ENCODE data around the gene ZNF554.
A peak's percentile ranks its signal among the peaks of the same experiment; 100 is the strongest.

ZNF554 gene

DNA sequence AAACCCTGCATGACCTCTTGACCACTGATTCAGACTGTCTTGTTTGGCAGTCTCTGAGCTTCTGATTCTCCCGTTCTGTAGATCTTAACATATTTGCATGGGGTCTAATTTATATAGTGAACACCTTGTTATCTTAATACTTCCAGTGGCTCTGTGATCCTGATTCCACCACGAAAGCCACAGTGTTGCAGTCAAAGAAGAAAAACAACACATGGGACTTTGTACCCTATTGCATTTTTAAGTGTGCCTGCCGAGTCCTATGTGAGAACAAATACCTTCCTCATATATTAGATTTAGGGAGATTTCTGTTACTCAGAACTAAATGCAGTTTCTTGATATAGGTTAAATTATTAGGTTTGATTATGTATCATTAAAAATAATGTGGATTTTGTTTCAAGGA lies 35.2 kb downstream of the ZNF554 start:
- Histone ChIP-seq H3K27ac (no peak overlapping the region), H3K9me3 (peaks cover 11 to 100% (median 98%) of the 10 kb centered on the region in 3 donors), H3K27me3 (no peaks in the 10 kb centered on the region), H3K36me3 (peaks cover 77 to 96% (median 83%) of the 10 kb centered on the region in 3 donors), H3K4me1 (no peaks in the 10 kb centered on the region), H3K4me3 (no peak overlapping the region)
- TF ChIP-seq, protein P1, sequence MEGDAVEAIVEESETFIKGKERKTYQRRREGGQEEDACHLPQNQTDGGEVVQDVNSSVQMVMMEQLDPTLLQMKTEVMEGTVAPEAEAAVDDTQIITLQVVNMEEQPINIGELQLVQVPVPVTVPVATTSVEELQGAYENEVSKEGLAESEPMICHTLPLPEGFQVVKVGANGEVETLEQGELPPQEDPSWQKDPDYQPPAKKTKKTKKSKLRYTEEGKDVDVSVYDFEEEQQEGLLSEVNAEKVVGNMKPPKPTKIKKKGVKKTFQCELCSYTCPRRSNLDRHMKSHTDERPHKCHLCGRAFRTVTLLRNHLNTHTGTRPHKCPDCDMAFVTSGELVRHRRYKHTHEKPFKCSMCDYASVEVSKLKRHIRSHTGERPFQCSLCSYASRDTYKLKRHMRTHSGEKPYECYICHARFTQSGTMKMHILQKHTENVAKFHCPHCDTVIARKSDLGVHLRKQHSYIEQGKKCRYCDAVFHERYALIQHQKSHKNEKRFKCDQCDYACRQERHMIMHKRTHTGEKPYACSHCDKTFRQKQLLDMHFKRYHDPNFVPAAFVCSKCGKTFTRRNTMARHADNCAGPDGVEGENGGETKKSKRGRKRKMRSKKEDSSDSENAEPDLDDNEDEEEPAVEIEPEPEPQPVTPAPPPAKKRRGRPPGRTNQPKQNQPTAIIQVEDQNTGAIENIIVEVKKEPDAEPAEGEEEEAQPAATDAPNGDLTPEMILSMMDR (IDR thresholded peaks at IDR 0.05), result no peak
- DNase-seq, result no peak
- intact Hi-C loops (cut with DNase I; ENCODE audit: low total_unique reads), result no loop called here

DNA sequence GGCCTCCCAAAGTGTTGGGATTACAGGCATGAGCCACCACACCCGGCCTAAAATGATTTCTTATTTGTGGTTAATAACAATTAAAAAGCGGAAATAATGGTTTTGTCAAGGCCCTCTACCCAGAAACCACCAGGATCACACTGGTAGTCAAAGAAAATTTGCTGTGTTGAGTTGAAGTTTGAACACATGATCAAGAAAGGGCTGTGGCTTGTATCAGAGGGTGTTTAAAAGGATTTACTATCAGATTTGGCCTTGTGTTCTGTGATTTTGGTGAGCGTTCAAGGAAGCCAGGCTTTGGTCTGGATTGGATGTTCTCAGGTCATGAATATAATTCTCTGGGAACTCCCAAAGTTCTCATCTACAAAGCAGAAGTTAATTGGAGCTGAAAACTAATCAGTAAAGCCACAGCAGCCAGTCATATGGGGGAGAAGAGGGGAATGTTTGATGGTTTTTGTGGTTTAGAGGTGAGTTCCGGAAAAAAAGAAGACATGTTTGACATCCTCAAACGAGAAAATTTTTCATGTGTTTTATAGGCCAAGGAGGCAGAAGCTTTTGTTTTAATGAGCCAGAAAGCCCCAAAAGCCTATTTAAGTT lies 36.9 kb downstream of the ZNF554 start:
- peaks cover 8 to 94% (median 91%) of the 10 kb centered on the region in 3 donors for H3K9me3 ChIP-seq

DNA sequence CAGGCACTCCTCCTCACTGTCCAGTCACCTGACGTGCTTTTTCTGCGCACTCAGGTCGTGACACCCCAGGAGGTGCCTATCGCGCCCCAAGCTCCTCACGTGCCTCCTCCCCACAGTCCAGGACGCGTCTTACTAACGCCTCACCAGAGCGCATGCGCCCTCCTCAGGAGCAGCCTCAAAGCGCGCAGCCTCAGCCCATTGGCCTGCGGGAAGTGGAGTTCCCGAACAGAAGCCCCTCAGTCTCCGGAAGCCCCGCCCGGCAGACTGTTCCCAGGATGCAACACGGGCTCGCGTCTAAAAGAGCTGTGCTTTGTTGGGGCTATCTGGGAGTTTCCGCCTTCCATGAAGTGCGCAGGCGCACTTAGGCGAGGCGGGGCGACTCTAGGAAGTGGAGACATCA lies 39.2 kb downstream of the ZNF554 start:
- Histone ChIP-seq H3K4me3 (no peak overlapping the region), H3K4me1 (no peaks in the 10 kb centered on the region), H3K27me3 (no peaks in the 10 kb centered on the region), H3K27ac (no peak overlapping the region), H3K9me3 (peaks cover 0 to 71% (median 68%) of the 10 kb centered on the region in 3 donors), H3K36me3 (peaks cover 37 to 56% (median 42%) of the 10 kb centered on the region in 3 donors)
- DNase-seq, result no peak
- intact Hi-C loops (cut with DNase I; ENCODE audit: low total_unique reads), result no loop called here
- TF ChIP-seq, protein P1 (IDR thresholded peaks at IDR 0.05), result no peak

More for the DNA sequence above, 36.9 kb downstream of the ZNF554 start:
- no peak overlapping the region for H3K4me3 ChIP-seq
- peaks cover 60 to 79% (median 65%) of the 10 kb centered on the region in 3 donors for H3K36me3 ChIP-seq
- no peaks in the 10 kb centered on the region for H3K27me3 ChIP-seq
- intact Hi-C loops (cut with DNase I; ENCODE audit: low total_unique reads), result no loop called here
- no peaks in the 10 kb centered on the region for H3K4me1 ChIP-seq
- H3K27ac ChIP-seq, result no peak overlapping the region
- no peak for DNase-seq
- TF ChIP-seq, protein P1 (IDR thresholded peaks at IDR 0.05), result no peak

DNA sequence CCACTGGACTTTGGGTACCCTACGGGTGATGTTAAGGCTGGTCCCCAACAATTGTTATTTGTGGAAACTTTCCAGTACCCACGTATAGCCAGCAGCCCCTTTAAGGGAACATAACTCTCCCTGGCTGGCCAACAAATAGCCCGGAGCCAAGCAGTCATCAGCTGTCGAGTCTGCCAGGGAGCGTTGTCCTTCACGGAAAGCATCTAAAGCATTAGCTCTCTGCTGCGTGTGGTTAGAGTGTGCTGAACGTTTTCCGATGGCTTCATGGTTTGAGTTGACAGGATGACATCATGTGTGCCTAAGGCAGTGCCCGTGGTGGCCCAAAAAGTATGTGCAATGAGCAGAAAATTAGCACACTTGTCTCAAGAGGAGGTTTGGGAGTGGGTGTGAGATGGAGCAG lies 44.1 kb downstream of the ZNF554 start:
- Histone ChIP-seq H3K27me3 (no peaks in the 10 kb centered on the region), H3K4me3 (no peak overlapping the region), H3K36me3 (peaks cover 3 to 8% (median 4%) of the 10 kb centered on the region in 3 donors), H3K4me1 (no peaks in the 10 kb centered on the region), H3K9me3 (peaks cover 0 to 23% (median 18%) of the 10 kb centered on the region in 3 donors), H3K27ac (no peak overlapping the region)
- no peak for DNase-seq
- TF ChIP-seq, protein P1 (IDR thresholded peaks at IDR 0.05), result no peak
- intact Hi-C loops (cut with DNase I; ENCODE audit: low total_unique reads), result no loop called here

DNA sequence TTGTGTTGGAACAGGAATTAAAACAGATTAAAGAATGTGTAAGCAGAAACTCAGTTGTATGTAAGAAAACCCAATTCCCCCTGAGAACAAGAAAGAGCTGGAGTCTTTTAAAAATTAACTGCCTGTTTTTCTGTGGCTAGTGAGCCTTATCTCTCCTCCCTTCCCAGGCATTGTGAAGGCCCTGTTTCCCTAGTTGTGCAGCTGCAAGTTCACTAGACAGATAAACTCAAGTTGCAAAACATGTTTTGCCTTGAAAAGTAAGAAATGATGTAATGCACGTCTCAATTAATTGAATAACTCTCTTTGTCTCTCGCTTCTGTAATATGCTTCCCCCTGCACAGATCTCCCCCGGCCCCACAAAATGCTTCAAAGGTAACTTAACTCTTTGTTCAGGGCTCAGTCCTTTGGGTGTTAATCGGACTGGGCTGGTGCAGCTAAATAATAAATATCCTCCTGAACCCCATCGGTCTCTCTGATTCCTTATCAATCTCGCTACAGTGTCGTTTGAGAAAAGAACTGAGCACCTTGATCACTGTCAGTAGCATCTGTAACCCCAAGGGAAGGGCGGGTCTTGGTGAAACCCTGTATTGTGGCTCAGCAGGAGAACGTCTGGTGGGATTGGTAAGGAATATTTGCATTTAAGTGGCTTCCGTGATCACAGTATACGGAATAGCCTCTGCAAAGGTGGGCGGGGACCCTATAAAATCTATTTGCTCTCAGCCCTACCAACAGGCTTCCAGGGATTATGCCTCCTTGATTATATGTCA lies 45.8 kb downstream of the ZNF554 start:
- H3K36me3 ChIP-seq, result no peaks in the 10 kb centered on the region
- H3K4me3 ChIP-seq, result no peak overlapping the region
- peaks cover 0 to 7% (median 5%) of the 10 kb centered on the region in 3 donors for H3K9me3 ChIP-seq
- intact Hi-C loops (cut with DNase I; ENCODE audit: low total_unique reads), result no loop called here
- no peaks in the 10 kb centered on the region for H3K27me3 ChIP-seq
- H3K4me1 ChIP-seq, result no peaks in the 10 kb centered on the region
- peak in 1 of 2 donors; percentile 24 for DNase-seq
- TF ChIP-seq, protein P1 (IDR thresholded peaks at IDR 0.05), result no peak
- H3K27ac ChIP-seq, result no peak overlapping the region
